Mesenchymal stem cell (in vitro differentiated cells and primary cell): Measurements from ENCODE around the gene TMPRSS5.

Source experiments
- DNase-seq: peaks from one replicate; pipeline ENCODE4 v3.0.0-alpha.2; 2013
- H2AFZ ChIP-seq: one replicate; pipeline ENCODE4 v1.6.1; 2013; ENCODE audit warnings: low read depth, mild to moderate bottlenecking, control low read depth, inconsistent platforms, low read length, moderate library complexity
- H2AK5ac ChIP-seq: 2 replicates; pipeline ENCODE4 v1.6.1; 2013; ENCODE audit warnings: low read length, moderate library complexity, mild to moderate bottlenecking, inconsistent platforms; ENCODE audit not compliant: severe bottlenecking
- H2BK120ac ChIP-seq: one replicate; pipeline ENCODE4 v1.6.1; 2013; ENCODE audit warnings: low read depth, mild to moderate bottlenecking, inconsistent platforms, low read length, moderate library complexity
- H2BK12ac ChIP-seq, 2 experiments: one replicate each; pipeline ENCODE4 v1.6.1; 2013; ENCODE audit warnings: inconsistent platforms in 2 of 2, low read length in 2 of 2, mild to moderate bottlenecking in 2 of 2, moderate library complexity in 2 of 2, control low read depth in 1 of 2
- H2BK15ac ChIP-seq: one replicate; pipeline ENCODE4 v1.6.1; 2013; ENCODE audit warnings: mild to moderate bottlenecking, low read depth, inconsistent platforms; ENCODE audit not compliant: poor library complexity, severe bottlenecking
- H2BK5ac ChIP-seq: 2 replicates; pipeline ENCODE4 v1.6.1; 2013; ENCODE audit warnings: low read depth, mild to moderate bottlenecking, low read length, control low read depth, inconsistent platforms; ENCODE audit not compliant: poor library complexity, severe bottlenecking
- H3K14ac ChIP-seq, 2 experiments: one replicate each; pipeline ENCODE4 v1.6.1; 2013; ENCODE audit warnings: inconsistent platforms in 2 of 2, low read length in 2 of 2, control low read depth in 1 of 2, mild to moderate bottlenecking in 1 of 2, moderate library complexity in 1 of 2
- H3K18ac ChIP-seq, 2 experiments: one replicate each; pipeline ENCODE4 v1.6.1; 2013; ENCODE audit warnings: inconsistent platforms in 2 of 2, low read length in 2 of 2, control low read depth in 1 of 2, low read depth in 1 of 2, mild to moderate bottlenecking in 1 of 2
- H3K23ac ChIP-seq, 2 experiments: one replicate each; pipeline ENCODE4 v1.6.1; 2013; ENCODE audit warnings: inconsistent platforms in 2 of 2, low read length in 2 of 2, mild to moderate bottlenecking in 2 of 2, moderate library complexity in 2 of 2, control low read depth in 1 of 2
- H3K27ac ChIP-seq: 2 replicates; pipeline ENCODE4 v1.5.1; 2013; ENCODE audit warnings: mild to moderate bottlenecking, moderate library complexity, low read length, control low read depth, inconsistent platforms; ENCODE audit not compliant: poor library complexity, severe bottlenecking
- H3K27me3 ChIP-seq, 2 experiments: 2 replicates each; pipeline versions ENCODE4 v1.6.1 to v1.7.0; 2013; ENCODE audit warnings: low read length in 2 of 2, mild to moderate bottlenecking in 2 of 2, moderate library complexity in 2 of 2, control low read depth in 1 of 2, inconsistent platforms in 1 of 2; ENCODE audit not compliant: control insufficient read depth in 1 of 2, insufficient read depth in 1 of 2
- H3K36me3 ChIP-seq, 2 experiments: 2 replicates each; pipeline versions ENCODE4 v1.6.1 to v1.7.0; 2013; ENCODE audit warnings: low read length in 2 of 2, control low read depth in 1 of 2, inconsistent platforms in 1 of 2, low read depth in 1 of 2, mild to moderate bottlenecking in 1 of 2; ENCODE audit not compliant: insufficient read depth in 2 of 2, control insufficient read depth in 1 of 2
- H3K4ac ChIP-seq, 2 experiments: one replicate each; pipeline ENCODE4 v1.6.1; 2013; ENCODE audit warnings: inconsistent platforms in 2 of 2, low read length in 2 of 2, mild to moderate bottlenecking in 2 of 2, moderate library complexity in 2 of 2, control low read depth in 1 of 2, low read depth in 1 of 2
- H3K4me1 ChIP-seq: 2 replicates; pipeline ENCODE4 v1.6.1; 2013; ENCODE audit warnings: low read depth, low read length, control low read depth; ENCODE audit not compliant: control insufficient read depth, insufficient read depth
- H3K4me2 ChIP-seq: 2 replicates; pipeline ENCODE4 v1.6.1; 2013; ENCODE audit warnings: low read length, mild to moderate bottlenecking, inconsistent platforms; ENCODE audit not compliant: poor library complexity, severe bottlenecking
- H3K4me3 ChIP-seq, 2 experiments: 2 replicates each; pipeline versions ENCODE4 v1.5.1 to v1.7.0; 2013; ENCODE audit warnings: low read length in 2 of 2, mild to moderate bottlenecking in 2 of 2, control low read depth in 1 of 2, low read depth in 1 of 2; ENCODE audit not compliant: insufficient read depth in 1 of 2
- H3K79me1 ChIP-seq: replicated peaks from 2 replicates; pipeline ENCODE4 v1.6.1; 2013; ENCODE audit warnings: mild to moderate bottlenecking, control low read depth, low read length, inconsistent platforms; ENCODE audit not compliant: poor library complexity, severe bottlenecking
- H3K9ac ChIP-seq: 2 replicates; pipeline ENCODE4 v1.7.0; 2013; ENCODE audit warnings: mild to moderate bottlenecking, low read length, moderate library complexity
- H3K9me3 ChIP-seq: 2 replicates; pipeline ENCODE4 v1.7.0; 2013; ENCODE audit warnings: mild to moderate bottlenecking, low read length; ENCODE audit not compliant: control insufficient read depth
- H4K8ac ChIP-seq: one replicate; pipeline ENCODE4 v1.6.1; 2013; ENCODE audit warnings: inconsistent platforms, mild to moderate bottlenecking, low read length, moderate library complexity
- H4K91ac ChIP-seq: one replicate; pipeline ENCODE4 v1.6.1; 2013; ENCODE audit warnings: mild to moderate bottlenecking, low read length, inconsistent platforms
- WGBS: methylation state at CpG from one replicate; pipeline ENCODE4 v1.1.7; 2013; ENCODE audit warnings: mixed read lengths; 5-methylcytosine and 5-hydroxymethylcytosine counted together

The TMPRSS5 gene

GRCh38 chr11:113694390-113694789, 11.7 kb downstream of the TMPRSS5 start:
- Histone ChIP-seq H3K27ac (no peak overlapping the region), H3K79me1 (no peaks in the 10 kb centered on the region), H4K8ac (no peak overlapping the region), H3K18ac (no peak overlapping the region), H3K14ac (no peak overlapping the region), H3K27me3 (peaks cover 3 to 6% of the 10 kb centered on the region in 2 experiments), H3K9me3 (no peaks in the 10 kb centered on the region), H3K23ac (no peak overlapping the region), H3K4me1 (peaks cover 10% of the 10 kb centered on the region), H3K4ac (no peak overlapping the region), H2BK15ac (no peak overlapping the region), H3K4me3 (no peak overlapping the region), H2BK5ac (no peak overlapping the region), H3K4me2 (no peak overlapping the region), H2BK120ac (no peak overlapping the region), H4K91ac (no peak overlapping the region), H3K9ac (no peak overlapping the region), H2BK12ac (no peak overlapping the region), H3K36me3 (peaks cover 0 to 3% of the 10 kb centered on the region in 2 experiments), H2AFZ (no peak overlapping the region), H2AK5ac (no peak overlapping the region)
- WGBS, result 96% methylated on average over 12 of the region's 12 CpGs
- no peak for DNase-seq

GRCh38 chr11:113693030-113693429, 13.1 kb downstream of the TMPRSS5 start:
- no peak overlapping the region for H2BK5ac ChIP-seq

GRCh38 chr11:113690619-113691569, 15.2 kb downstream of the TMPRSS5 start:
- no peak overlapping the region for H3K9ac ChIP-seq
- peaks cover 8 to 10% of the 10 kb centered on the region in 2 experiments for H3K27me3 ChIP-seq
- peaks cover 0 to 5% of the 10 kb centered on the region in 2 experiments for H3K36me3 ChIP-seq
- H3K9me3 ChIP-seq, result no peaks in the 10 kb centered on the region
- H3K79me1 ChIP-seq, result no peaks in the 10 kb centered on the region
- DNase-seq, result peak; percentile 33
- H3K4me3 ChIP-seq, result no peak overlapping the region
- 59% methylated on average over 14 of the region's 15 CpGs for WGBS
- H2AFZ ChIP-seq, result no peak overlapping the region
- no peak overlapping the region for H3K23ac ChIP-seq
- H3K14ac ChIP-seq, result no peak overlapping the region
- H3K18ac ChIP-seq, result no peak overlapping the region
- H3K4me1 ChIP-seq, result peaks cover 12% of the 10 kb centered on the region
- H2BK120ac ChIP-seq, result no peak overlapping the region
- H3K4me2 ChIP-seq, result no peak overlapping the region
- no peak overlapping the region for H2AK5ac ChIP-seq
- H2BK15ac ChIP-seq, result peak overlapping the region; percentile 9
- no peak overlapping the region for H2BK5ac ChIP-seq
- H3K4ac ChIP-seq, result no peak overlapping the region
- H4K8ac ChIP-seq, result no peak overlapping the region
- peak overlapping the region; percentile 28 for H4K91ac ChIP-seq
- H2BK12ac ChIP-seq, result no peak overlapping the region
- no peak overlapping the region for H3K27ac ChIP-seq

More at GRCh38 chr11:113693030-113693429, 13.1 kb downstream of the TMPRSS5 start:
- Histone ChIP-seq H2BK12ac (no peak overlapping the region), H4K8ac (no peak overlapping the region), H3K23ac (no peak overlapping the region), H3K18ac (no peak overlapping the region), H3K27me3 (peaks cover under 1 to 6% of the 10 kb centered on the region in 2 experiments), H2AFZ (no peak overlapping the region), H2BK120ac (no peak overlapping the region), H3K9me3 (no peaks in the 10 kb centered on the region), H3K27ac (no peak overlapping the region), H3K79me1 (no peaks in the 10 kb centered on the region), H3K4ac (no peak overlapping the region), H3K4me1 (peaks cover 11% of the 10 kb centered on the region), H3K4me3 (no peak overlapping the region), H4K91ac (no peak overlapping the region), H2AK5ac (no peak overlapping the region), H3K14ac (no peak overlapping the region), H3K4me2 (no peak overlapping the region), H3K9ac (no peak overlapping the region), H2BK15ac (no peak overlapping the region), H3K36me3 (peaks cover 0 to 3% of the 10 kb centered on the region in 2 experiments)
- 86% methylated on average over 10 of the region's 13 CpGs for whole genome bisulfite sequencing
- no peak for DNase-seq
